GM21447 (cell line): ENCODE measurements around the gene SGMS1.

Source experiments
- ATAC-seq: cut with Tn5 transposase; IDR thresholded peaks from one replicate; pipeline ENCODE4 v1.9.1; 2021; ENCODE audit not compliant: unreplicated experiment

Gene SGMS1

DNA sequence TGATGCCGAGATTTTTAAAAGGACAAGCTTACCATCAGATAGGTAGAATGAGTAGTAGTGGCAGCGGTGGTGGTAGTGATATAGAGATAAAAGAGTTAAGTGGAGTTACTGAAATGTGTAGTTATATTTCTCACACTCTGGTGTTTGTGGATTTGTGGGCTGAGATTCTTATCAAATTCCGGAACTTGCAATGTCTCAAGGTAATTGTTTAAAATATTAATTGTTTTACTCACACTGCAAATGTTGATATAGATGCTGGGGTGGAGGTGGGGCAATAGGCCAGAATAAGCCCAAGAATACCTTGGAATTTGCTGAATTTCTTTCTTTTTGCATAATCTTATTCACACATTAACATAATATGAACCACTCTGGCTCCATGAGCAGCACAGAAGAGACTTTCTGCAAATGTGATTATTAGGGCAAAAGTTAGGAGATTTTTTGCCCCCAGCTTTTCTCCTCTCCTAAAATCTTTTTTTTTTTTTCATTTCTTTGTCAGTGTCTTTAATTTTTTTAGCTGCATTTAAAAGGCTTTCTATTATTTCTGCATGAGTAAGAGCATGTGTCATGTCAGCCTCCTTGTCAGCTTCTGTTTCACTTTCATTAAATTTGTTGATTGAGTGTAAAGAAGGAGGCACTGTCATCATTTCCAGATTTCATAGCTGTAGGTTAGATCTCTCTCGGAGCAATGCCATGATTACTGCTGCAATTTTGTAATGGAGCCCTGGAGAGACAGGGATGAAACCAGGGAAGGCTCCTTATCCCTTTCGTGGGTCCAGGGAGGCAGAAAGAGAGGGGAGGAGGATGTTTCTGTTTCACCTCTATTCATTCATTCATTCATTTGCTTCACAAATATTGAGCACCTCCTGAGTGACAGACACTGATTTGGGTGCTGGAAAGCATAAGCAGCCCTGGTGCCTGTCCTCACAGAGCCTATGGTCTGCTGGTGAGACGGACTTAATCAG, 13.1 kb upstream of the SGMS1 start:
- peak; percentile 88 for ATAC-seq

DNA sequence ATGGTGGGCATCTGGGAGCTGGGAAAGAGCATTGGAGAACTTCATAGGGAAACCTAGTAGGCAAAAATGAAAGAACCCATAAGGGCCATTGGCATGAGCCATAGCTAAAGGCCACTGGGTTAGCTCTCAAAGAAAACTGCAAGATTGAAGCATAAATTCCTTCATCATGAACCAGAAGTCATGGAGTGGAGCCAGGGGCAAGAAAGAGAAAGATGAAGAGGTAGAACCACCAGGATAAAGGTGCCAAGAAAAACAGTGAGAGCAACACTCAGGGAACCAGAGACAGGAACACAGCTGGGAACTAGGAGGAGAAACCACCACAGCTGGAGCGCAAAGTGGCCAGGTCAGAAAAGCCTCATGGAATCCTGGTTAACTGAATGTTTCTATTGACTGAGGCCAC, 11.5 kb upstream of the SGMS1 start:
- no peak for ATAC-seq

DNA sequence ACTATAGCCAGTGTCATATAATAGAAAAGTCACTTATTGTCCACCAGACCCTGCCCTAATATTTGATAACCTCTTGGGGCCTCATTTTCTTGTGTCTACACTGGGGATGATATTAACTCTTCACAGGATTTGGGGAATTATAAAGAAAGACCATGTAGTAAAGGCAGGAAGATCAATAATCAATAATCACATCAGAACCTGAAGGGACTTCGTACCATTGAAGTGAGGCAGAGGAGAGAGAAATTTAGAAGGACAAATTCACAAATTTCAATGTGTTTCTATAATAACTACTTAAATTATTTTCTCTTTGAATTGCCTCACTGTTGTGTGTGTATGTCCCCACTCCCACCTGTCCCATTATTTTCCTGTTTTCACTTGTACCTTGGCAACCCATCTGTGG, 10.7 kb upstream of the SGMS1 start:
- ATAC-seq = no peak

DNA sequence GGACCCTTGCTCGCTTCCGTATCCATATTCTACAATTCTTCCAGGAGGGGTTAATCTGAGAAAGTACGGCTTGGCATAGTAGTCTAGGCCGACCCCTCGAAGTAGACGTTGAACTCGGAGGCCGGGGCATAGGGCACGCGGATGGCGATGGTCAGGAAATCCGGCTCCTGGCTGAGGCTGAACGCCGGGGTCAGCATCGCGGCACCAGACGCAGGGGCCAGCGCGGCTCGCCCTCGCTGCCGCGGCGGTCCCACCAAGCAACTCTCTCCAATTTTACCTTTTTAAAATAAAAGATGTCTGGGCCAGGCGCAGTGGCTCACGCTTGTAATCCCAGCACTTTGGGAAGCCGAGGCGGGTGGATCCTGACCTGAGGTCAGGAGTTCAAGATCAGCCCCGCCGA, 7.3 kb upstream of the SGMS1 start:
- no peak for ATAC-seq

DNA sequence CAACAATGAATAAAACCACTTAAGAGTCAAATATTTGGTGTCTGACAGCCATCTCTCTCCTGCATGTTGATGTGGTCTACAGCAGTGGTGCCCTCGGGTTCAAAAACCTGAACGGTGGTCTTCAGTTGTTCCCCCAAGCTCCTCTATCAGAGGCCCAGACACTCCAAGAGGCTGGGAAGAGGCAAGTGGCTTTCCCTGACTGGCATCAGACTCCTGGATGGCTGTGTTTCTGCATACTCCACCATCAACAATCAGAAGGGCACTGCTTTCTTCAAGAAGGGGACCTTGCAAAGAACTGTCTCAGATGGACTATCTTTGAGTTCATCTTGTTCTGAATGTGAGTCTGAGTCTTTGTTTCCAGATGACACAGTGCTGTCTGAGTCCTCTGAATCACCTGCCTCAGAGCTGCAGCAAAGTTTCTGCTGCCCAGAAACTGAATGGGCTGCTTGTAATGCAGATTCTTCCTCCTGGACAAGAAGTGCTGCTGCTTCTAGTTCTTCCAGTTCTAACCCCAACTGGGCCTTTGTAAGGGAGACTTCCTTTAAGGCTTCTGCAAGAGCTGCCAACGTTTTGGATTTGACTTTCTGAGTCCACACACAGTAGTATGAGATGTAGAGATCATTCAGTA, 5.9 kb upstream of the SGMS1 start:
- ATAC-seq = no peak

DNA sequence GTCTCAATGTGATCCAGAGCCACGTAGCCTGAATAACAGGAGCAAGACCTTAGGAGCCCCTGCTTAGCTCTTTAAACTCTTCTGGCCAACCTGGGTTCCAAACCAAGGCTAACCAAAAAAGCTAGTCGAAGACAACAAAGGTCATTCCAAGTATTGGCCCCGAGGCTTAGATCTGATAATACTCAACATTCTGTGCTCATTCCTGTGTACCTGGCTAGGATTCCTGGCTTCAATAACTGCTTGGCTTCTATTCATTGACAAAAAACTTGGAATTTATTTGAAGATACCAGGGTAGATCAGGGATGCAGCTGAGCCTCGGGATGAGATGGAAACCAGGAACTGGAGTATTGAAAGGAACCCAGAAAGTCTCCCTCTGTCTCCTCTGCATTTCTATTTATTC, 4.1 kb upstream of the SGMS1 start:
- ATAC-seq = no peak

DNA sequence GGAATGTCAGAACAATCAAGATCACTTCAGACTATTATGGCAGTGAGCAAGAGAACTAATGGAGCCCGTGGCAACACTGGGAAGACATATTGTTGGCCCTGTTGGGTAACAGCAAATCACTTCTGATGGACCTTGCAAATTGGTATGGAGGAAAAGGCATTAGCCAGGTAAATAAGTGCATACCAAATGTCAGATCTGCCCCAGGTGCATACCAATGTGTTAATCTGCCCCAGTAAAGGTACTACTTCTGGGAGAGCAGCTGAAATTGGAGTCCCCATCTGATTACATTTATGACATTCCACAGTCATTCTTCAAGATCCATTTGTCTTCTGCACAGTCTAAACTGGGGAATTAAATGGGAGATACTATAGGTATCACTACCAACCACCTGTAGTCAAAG, 3.7 kb upstream of the SGMS1 start:
- no peak for ATAC-seq

DNA sequence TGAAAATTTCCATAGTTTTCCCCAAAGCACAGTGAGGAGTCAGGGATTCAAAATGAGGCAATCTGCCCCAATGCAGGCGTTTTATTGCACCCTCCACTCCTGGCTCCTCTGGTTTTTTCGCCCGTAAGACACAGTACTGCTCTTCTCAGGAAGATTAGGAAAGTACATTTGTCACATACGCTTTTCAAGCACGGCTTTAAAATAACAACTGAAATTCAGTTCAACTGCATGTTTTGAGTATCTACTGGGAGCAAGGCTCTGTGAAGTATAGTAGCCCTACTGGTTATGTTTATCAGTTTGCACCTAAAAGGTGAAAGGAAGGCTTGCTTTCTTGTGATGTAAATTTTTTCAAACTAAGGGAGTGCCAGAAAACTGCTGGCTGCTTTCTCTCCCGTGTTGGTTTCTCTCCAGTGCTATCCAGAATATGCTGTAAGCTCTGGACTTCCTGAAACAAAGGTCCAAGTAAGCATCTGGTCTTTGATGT, 1.9 kb upstream of the SGMS1 start:
- no peak for ATAC-seq

GRCh38 chr10:50624866-50625501, 1.2 kb upstream of the SGMS1 start:
- ATAC-seq = peak; percentile 32

DNA sequence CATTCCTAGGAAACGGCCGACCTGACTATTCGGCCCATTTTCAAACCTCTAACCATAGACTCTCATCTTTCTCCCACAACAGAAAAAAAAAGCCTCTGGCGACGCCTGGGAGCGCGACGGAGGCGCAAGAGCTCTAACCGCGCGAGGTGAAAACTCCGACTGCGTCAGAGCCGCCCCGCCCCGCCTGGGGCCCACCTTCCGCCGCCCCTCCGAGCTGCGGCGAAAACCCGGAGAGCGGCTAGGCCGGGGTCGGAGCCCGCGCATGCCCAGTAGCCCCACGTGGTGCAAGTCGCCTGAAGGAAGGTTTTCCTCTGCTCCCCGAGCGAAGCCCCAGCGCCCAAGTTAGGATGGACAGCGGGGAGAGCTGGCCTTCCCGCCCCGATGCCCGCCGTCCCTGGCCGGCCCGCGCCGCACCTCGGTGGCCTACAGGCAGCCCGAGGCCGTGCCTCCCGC, 683 bp upstream of the SGMS1 start:
- peak; percentile 44 for ATAC-seq

DNA sequence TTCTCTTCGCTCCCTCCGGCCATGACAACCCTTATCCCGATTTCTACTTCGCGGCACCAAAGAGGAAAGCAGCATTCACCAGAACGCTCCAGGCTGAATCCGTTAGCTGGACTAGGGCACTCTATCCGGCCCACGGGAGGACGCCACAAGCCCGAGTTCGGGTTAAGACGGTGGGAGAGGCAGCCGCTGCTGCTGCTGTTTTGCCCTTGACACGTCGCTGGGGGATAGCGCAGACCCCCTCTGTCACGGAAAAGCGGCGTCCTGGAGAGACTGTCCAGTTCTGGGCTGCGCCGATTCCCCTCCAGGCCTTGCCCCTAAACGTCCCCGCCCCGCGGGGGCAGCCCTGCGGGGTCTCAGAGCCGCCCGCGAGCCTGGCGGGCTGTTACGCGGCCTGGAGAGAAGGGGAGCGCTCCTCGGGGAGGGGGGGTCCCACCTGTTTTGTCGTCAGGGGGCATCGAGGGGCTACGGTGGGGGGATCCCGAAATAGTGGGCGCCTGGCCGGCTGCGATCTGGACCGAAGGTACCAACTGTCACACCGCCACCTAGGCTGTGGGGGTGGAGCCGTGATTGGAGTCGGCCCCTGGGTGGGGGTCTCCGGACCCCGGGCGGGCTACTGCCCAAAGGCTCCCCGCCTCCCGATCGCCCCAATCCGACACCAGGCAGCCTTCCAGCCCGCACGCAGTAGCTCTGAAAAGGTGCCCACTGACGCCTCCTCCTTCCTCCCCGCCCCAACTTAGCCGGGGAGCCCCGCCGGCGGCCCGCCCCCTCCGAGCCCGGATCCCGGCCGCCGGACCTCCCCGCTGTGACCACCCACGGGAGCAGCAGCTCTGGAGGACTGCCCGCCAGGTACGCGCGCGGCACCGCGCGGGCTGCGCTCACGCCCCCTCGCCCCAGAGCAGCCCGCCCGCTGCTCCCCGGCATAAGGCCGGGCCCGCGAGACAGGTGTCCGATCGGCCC, 772 bp downstream of the SGMS1 start:
- ATAC-seq = no peak

GRCh38 chr10:50621968-50622705, 1.6 kb downstream of the SGMS1 start:
- peak; percentile 41 for ATAC-seq

DNA sequence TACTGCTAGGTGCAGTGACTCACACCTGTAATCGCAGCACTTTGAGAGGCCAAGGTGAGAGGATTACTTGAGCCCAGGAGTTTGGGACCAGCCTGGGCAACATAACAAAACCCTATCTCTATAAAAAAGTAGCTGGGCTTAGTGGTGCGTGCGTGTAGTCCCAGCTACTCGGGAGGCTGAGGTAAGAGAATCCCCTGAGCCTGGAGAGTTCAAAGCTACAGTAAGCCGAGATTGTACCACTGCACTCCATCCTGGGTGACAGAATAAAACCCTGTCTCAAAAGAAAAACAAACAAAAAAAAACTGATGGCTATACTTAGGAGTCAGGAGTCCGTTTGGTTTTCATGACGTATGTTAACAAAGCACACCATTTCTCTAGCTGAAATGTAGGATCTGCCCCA, 2.9 kb downstream of the SGMS1 start:
- no peak for ATAC-seq

GRCh38 chr10:50619882-50620281, 3.9 kb downstream of the SGMS1 start:
- ATAC-seq = no peak

- no peak for ATAC-seq
Measured at GRCh38 chr10:50619166-50619565, 4.6 kb downstream of the SGMS1 start.

GRCh38 chr10:50618624-50619023, 5.1 kb downstream of the SGMS1 start:
- no peak for ATAC-seq

GRCh38 chr10:50615658-50616057, 8.1 kb downstream of the SGMS1 start:
- ATAC-seq = no peak

- ATAC-seq = peak; percentile 45
Measured at GRCh38 chr10:50614444-50615137, 9.2 kb downstream of the SGMS1 start.

DNA sequence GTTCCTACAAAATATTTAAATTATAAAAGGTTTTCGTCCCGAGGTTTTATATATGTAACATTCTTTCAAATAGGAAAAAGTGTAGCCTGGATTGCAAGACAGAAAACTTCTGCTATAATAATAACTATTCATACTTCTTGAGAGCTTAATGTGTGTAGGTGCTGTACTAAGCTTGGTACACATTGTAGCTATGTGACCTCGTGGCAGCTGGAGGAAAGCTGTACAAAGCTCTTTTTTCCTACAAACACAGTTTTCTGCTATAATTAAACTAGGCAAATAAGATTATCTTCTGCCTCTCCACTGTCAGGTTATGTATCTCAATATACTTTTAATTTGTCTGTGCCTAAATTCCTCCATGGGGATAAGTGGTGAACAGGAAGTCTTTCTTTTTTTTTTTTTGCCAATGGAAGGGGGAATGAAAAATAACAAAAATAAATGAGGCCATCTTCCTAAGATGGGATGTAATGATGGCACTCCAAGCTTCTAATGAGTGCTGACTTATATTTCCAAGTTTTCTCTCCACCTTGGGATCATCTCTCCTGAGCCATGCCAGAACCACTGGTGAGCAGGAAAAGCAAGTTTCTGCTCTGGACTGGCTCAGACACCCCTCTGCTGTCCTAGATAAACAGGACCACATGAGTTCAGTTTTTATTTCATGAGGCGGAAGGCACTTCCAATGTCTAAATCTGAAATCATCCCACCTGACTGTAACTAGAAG, 9.9 kb downstream of the SGMS1 start:
- ATAC-seq = no peak
